Glutamatergic neuron (in vitro differentiated cells): ENCODE results near the gene NEK11. TPM values are rescaled to one million over a fixed set of nuclear protein-coding genes. Genes with fewer than 3 reads are reported as not detected.

Source experiments
- DNase-seq: peaks from one replicate; pipeline ENCODE4 v3.0.0; 2022
- H3K27ac Mint-ChIP-seq: one replicate; pipeline ENCODE4 v1.8.0; 2020; ENCODE audit warnings: mild to moderate bottlenecking, mixed read lengths, inconsistent platforms; ENCODE audit not compliant: unreplicated experiment
- H3K27me3 Mint-ChIP-seq: one replicate; pipeline ENCODE4 v1.8.0; 2020; ENCODE audit warnings: mild to moderate bottlenecking, moderate library complexity, mixed read lengths, inconsistent platforms; ENCODE audit not compliant: unreplicated experiment
- H3K36me3 Mint-ChIP-seq: one replicate; pipeline ENCODE4 v1.8.0; 2020; ENCODE audit warnings: mild to moderate bottlenecking, mixed read lengths, inconsistent platforms; ENCODE audit not compliant: unreplicated experiment
- H3K4me1 Mint-ChIP-seq: one replicate; pipeline ENCODE4 v1.8.0; 2020; ENCODE audit warnings: mild to moderate bottlenecking, low read depth, mixed read lengths, inconsistent platforms; ENCODE audit not compliant: unreplicated experiment
- H3K4me3 Mint-ChIP-seq: one replicate; pipeline ENCODE4 v1.8.0; 2020; ENCODE audit warnings: mild to moderate bottlenecking, mixed read lengths, inconsistent platforms; ENCODE audit not compliant: unreplicated experiment
- H3K9me3 Mint-ChIP-seq: one replicate; pipeline ENCODE4 v1.8.0; 2020; ENCODE audit warnings: mild to moderate bottlenecking, moderate library complexity, mixed read lengths, inconsistent platforms; ENCODE audit not compliant: unreplicated experiment
- total RNA-seq: library from RNA; stranded (reverse); fragmentation: NEBNext Ultra II Directional; extraction: Animal tissue kit (Norgen Biotek cat#: 25700); gene quantifications from one replicate; pipeline ENCODE4 v1.2.1, GENCODE V29; 2021; ENCODE audit not compliant: unreplicated experiment
- TF ChIP-seq, protein P1 (sequence below): fragments of 200-600 bp; sonication (generic); IDR thresholded peaks from one replicate; pipeline ENCODE4 v1.5.0; 2021; ENCODE audit not compliant: partially characterized antibody, unreplicated experiment

Gene NEK11
- total RNA-seq, 1 donor from 2014 or later: 2.5 TPM

DNA sequence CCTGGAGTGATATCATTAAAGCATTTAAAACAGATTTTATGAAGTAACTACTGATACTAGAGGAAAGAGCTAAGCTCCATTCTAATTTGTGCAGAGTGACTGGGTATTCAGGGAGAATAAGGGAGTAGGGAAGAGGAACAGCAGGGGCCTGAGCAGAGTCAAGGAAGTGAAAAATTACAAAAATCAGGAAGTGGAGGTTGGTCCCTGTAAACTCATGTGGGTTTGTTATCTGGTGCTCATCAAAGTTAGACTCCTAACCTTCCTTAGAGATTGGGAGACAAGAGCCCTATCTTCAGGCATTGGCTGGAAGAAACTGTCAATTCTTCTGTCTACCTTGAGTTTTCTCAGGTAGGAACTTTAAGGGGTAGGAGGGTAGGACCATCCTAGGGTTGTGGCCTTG is 82.5 kb downstream of the NEK11 start:
- no peaks in the 10 kb centered on the region for H3K4me1 Mint-ChIP-seq
- TF ChIP-seq, protein P1, sequence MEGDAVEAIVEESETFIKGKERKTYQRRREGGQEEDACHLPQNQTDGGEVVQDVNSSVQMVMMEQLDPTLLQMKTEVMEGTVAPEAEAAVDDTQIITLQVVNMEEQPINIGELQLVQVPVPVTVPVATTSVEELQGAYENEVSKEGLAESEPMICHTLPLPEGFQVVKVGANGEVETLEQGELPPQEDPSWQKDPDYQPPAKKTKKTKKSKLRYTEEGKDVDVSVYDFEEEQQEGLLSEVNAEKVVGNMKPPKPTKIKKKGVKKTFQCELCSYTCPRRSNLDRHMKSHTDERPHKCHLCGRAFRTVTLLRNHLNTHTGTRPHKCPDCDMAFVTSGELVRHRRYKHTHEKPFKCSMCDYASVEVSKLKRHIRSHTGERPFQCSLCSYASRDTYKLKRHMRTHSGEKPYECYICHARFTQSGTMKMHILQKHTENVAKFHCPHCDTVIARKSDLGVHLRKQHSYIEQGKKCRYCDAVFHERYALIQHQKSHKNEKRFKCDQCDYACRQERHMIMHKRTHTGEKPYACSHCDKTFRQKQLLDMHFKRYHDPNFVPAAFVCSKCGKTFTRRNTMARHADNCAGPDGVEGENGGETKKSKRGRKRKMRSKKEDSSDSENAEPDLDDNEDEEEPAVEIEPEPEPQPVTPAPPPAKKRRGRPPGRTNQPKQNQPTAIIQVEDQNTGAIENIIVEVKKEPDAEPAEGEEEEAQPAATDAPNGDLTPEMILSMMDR: no peak
- H3K4me3 Mint-ChIP-seq: no peak overlapping the region
- H3K9me3 Mint-ChIP-seq: peaks cover 3% of the 10 kb centered on the region
- DNase-seq: no peak
- H3K36me3 Mint-ChIP-seq: no peaks in the 10 kb centered on the region
- H3K27ac Mint-ChIP-seq: no peak overlapping the region
- no peaks in the 10 kb centered on the region for H3K27me3 Mint-ChIP-seq

DNA sequence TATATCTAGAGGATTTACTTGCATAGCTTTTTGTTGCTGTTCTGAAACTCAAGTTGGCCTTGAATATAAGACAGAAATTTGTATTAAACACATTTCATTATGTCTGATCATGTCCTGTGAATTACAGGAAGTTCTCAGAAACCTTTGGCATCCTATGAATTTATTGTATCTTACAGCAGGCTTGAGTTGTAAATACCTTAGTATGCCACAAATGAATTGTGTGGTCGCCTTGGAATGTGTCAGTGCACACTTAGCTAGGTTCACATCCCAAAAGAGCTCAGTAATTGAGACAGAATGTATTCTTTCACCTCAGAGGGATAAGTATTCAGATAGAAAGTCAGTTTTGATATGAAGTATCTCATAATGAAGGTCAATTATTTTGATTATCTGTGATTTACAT is 83.4 kb downstream of the NEK11 start:
- Mint-ChIP-seq H3K9me3 (no peaks in the 10 kb centered on the region), H3K27me3 (no peaks in the 10 kb centered on the region), H3K36me3 (no peaks in the 10 kb centered on the region), H3K4me3 (no peak overlapping the region), H3K27ac (no peak overlapping the region), H3K4me1 (no peaks in the 10 kb centered on the region)
- TF ChIP-seq, protein P1: no peak
- no peak for DNase-seq

DNA sequence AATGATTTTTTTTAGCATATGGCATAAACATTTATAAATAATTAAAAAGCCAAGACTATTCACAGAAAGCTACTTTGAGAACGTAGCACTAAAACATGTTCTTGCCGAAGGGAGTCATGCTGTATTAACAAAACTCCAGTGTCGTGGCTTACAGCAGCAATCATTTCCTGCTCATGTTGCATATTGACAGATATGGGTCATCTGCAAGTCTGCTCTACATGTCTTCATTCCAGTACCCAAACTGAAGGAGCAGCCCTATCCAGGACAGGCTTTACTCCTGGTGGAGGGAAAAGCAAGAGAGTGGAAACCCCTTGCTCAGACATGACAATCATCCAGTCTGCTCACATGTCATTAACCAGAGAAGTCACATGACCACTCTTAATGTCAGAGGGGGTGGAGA is 87.6 kb downstream of the NEK11 start:
- no peak for DNase-seq
- Mint-ChIP-seq H3K4me3 (no peak overlapping the region), H3K9me3 (peaks cover 2% of the 10 kb centered on the region), H3K27ac (no peak overlapping the region), H3K4me1 (no peaks in the 10 kb centered on the region), H3K36me3 (peaks cover 15% of the 10 kb centered on the region), H3K27me3 (no peaks in the 10 kb centered on the region)
- TF ChIP-seq, protein P1: no peak

DNA sequence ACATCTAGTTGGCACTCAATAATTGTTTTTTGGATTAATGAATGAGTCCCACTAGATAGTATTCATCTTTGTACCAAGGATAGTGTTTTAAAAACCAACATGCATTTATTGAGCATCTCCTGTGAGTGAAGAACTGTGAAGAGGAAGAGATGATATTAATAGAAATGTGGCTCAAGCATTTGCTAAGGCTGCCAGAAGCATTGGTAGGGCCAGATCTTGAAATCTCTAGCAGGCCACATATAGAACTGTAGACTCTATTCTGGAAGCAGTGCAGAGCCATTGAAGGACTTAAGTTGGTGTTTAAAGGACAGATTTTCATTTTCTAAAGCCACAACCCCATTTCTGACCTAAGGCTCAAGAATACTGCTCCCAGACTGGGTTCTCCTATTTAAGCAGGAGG is 99.0 kb downstream of the NEK11 start:
- H3K4me3 Mint-ChIP-seq: no peak overlapping the region
- peaks cover 5% of the 10 kb centered on the region for H3K9me3 Mint-ChIP-seq
- no peaks in the 10 kb centered on the region for H3K4me1 Mint-ChIP-seq
- DNase-seq: no peak
- peaks cover 19% of the 10 kb centered on the region for H3K36me3 Mint-ChIP-seq
- no peaks in the 10 kb centered on the region for H3K27me3 Mint-ChIP-seq
- no peak overlapping the region for H3K27ac Mint-ChIP-seq
- TF ChIP-seq, protein P1: no peak

DNA sequence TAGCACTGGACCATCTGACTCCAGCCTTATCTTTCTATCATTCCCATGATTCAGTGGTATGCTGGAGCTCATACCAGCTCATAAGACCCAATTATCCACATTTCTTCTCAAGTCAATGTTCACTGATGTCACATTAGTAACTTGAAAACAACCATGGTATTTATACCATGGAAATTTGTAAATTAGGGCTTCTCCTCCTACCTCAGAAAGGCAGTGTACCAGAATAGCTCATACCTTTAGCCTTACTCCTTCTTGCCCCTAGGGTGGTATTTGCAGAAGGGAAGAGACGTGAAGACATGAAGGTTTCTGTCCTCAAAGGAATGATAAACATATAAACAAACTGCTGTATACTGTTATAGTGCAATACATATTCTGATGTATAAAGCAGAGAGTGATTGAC is 114.2 kb downstream of the NEK11 start:
- Mint-ChIP-seq H3K4me3 (no peak overlapping the region), H3K9me3 (no peaks in the 10 kb centered on the region), H3K4me1 (peaks cover 3% of the 10 kb centered on the region), H3K36me3 (no peaks in the 10 kb centered on the region), H3K27me3 (no peaks in the 10 kb centered on the region), H3K27ac (no peak overlapping the region)
- DNase-seq: no peak
- TF ChIP-seq, protein P1: no peak
